ENCODE results near the gene MTRF1. TPM values are rescaled to one million over a fixed set of nuclear protein-coding genes. Genes with fewer than 3 reads are reported as not detected.

Gene MTRF1
- total RNA-seq, 1 donor from 2014 or later = 11.6 TPM

- DNase-seq (ENCODE audit: low read depth) (no peak), FAIRE-seq (no peak)
- Histone ChIP-seq H4K20me1 (ENCODE audit: insufficient read depth, low read length) (no peaks in the 10 kb centered on the region), H3K27me3 (ENCODE audit: insufficient read depth, low read length) (no peaks in the 10 kb centered on the region), H3K4me2 (ENCODE audit: low read length) (no peak overlapping the region), H3K4me1 (ENCODE audit: insufficient read depth, low read length) (no peaks in the 10 kb centered on the region), H3K27ac (ENCODE audit: low read depth, low read length) (no peak overlapping the region), H3K9ac (ENCODE audit: low read length) (no peak overlapping the region), H3K4me3 (ENCODE audit: insufficient read depth, low read depth, low read length) (no peak overlapping the region), H2AFZ (ENCODE audit: low read depth, low read length) (no peak overlapping the region), H3K36me3 (ENCODE audit: insufficient read depth, low read length) (peaks cover 12% of the 10 kb centered on the region), H3K9me3 (ENCODE audit: insufficient read depth, low read depth, low read length) (no peaks in the 10 kb centered on the region), H3K79me2 (ENCODE audit: insufficient read depth, low read length) (no peaks in the 10 kb centered on the region)
- Mint-ChIP-seq H3K4me3 (ENCODE audit: unreplicated experiment) (no peak overlapping the region), H3K4me1 (ENCODE audit: low read depth, unreplicated experiment) (no peaks in the 10 kb centered on the region), H3K36me3 (ENCODE audit: low read depth, unreplicated experiment) (peaks cover 16% of the 10 kb centered on the region), H3K9me3 (ENCODE audit: unreplicated experiment) (no peaks in the 10 kb centered on the region), H3K27ac (ENCODE audit: unreplicated experiment) (no peak overlapping the region), H3K27me3 (ENCODE audit: low read depth, unreplicated experiment) (no peaks in the 10 kb centered on the region)
- no peak for TF ChIP-seq EZH2 (IDR thresholded peaks at IDR 0.05; ENCODE audit: insufficient read depth, low read length)
- TF ChIP-seq CTCF (IDR thresholded peaks at IDR 0.05; ENCODE audit: insufficient read depth, low read depth, low read length) = no peak
Observed at GRCh38 chr13:41250993-41251392, 12.4 kb downstream of the MTRF1 start.

GRCh38 chr13:41246969-41247680, 16.3 kb downstream of the MTRF1 start:
- H3K9me3 ChIP-seq (ENCODE audit: insufficient read depth, low read depth, low read length) = no peaks in the 10 kb centered on the region
- H3K27ac Mint-ChIP-seq (ENCODE audit: unreplicated experiment) = no peak overlapping the region
- no peak overlapping the region for H3K4me3 Mint-ChIP-seq (ENCODE audit: unreplicated experiment)
- no peak overlapping the region for H3K27ac ChIP-seq (ENCODE audit: low read depth, low read length)
- no peaks in the 10 kb centered on the region for H3K27me3 Mint-ChIP-seq (ENCODE audit: low read depth, unreplicated experiment)
- no peaks in the 10 kb centered on the region for H3K79me2 ChIP-seq (ENCODE audit: insufficient read depth, low read length)
- H3K9me3 Mint-ChIP-seq (ENCODE audit: unreplicated experiment) = no peaks in the 10 kb centered on the region
- FAIRE-seq = peak; percentile 62
- peaks cover 10% of the 10 kb centered on the region for H3K36me3 Mint-ChIP-seq (ENCODE audit: low read depth, unreplicated experiment)
- no peak overlapping the region for H3K4me3 ChIP-seq (ENCODE audit: insufficient read depth, low read depth, low read length)
- H3K4me1 ChIP-seq (ENCODE audit: insufficient read depth, low read length) = no peaks in the 10 kb centered on the region
- DNase-seq (ENCODE audit: low read depth) = no peak
- peaks cover 3% of the 10 kb centered on the region for H3K4me1 Mint-ChIP-seq (ENCODE audit: low read depth, unreplicated experiment)
- no peaks in the 10 kb centered on the region for H4K20me1 ChIP-seq (ENCODE audit: insufficient read depth, low read length)
- H2AFZ ChIP-seq (ENCODE audit: low read depth, low read length) = no peak overlapping the region
- H3K4me2 ChIP-seq (ENCODE audit: low read length) = no peak overlapping the region
- no peaks in the 10 kb centered on the region for H3K27me3 ChIP-seq (ENCODE audit: insufficient read depth, low read length)
- H3K9ac ChIP-seq (ENCODE audit: low read length) = no peak overlapping the region
- TF ChIP-seq EZH2 (IDR thresholded peaks at IDR 0.05; ENCODE audit: insufficient read depth, low read length) (no peak), CTCF (IDR thresholded peaks at IDR 0.05; ENCODE audit: insufficient read depth, low read depth, low read length) (no peak)
- H3K36me3 ChIP-seq (ENCODE audit: insufficient read depth, low read length) = peaks cover 5% of the 10 kb centered on the region

- Mint-ChIP-seq H3K27ac (ENCODE audit: unreplicated experiment) (no peak overlapping the region), H3K9me3 (ENCODE audit: unreplicated experiment) (no peaks in the 10 kb centered on the region), H3K27me3 (ENCODE audit: low read depth, unreplicated experiment) (no peaks in the 10 kb centered on the region), H3K4me3 (ENCODE audit: unreplicated experiment) (no peak overlapping the region), H3K36me3 (ENCODE audit: low read depth, unreplicated experiment) (peaks cover 4% of the 10 kb centered on the region), H3K4me1 (ENCODE audit: low read depth, unreplicated experiment) (peaks cover 6% of the 10 kb centered on the region)
- H3K9me3 ChIP-seq (ENCODE audit: insufficient read depth, low read depth, low read length) = no peaks in the 10 kb centered on the region
- H3K4me3 ChIP-seq (ENCODE audit: insufficient read depth, low read depth, low read length) = no peak overlapping the region
- FAIRE-seq (no peak), DNase-seq (ENCODE audit: low read depth) (no peak)
- H4K20me1 ChIP-seq (ENCODE audit: insufficient read depth, low read length) = no peaks in the 10 kb centered on the region
- no peak overlapping the region for H3K9ac ChIP-seq (ENCODE audit: low read length)
- H3K4me1 ChIP-seq (ENCODE audit: insufficient read depth, low read length) = no peaks in the 10 kb centered on the region
- no peaks in the 10 kb centered on the region for H3K36me3 ChIP-seq (ENCODE audit: insufficient read depth, low read length)
- no peak overlapping the region for H3K27ac ChIP-seq (ENCODE audit: low read depth, low read length)
- no peaks in the 10 kb centered on the region for H3K79me2 ChIP-seq (ENCODE audit: insufficient read depth, low read length)
- H2AFZ ChIP-seq (ENCODE audit: low read depth, low read length) = no peak overlapping the region
- TF ChIP-seq EZH2 (IDR thresholded peaks at IDR 0.05; ENCODE audit: insufficient read depth, low read length) (no peak), CTCF (IDR thresholded peaks at IDR 0.05; ENCODE audit: insufficient read depth, low read depth, low read length) (no peak)
- H3K27me3 ChIP-seq (ENCODE audit: insufficient read depth, low read length) = no peaks in the 10 kb centered on the region
- H3K4me2 ChIP-seq (ENCODE audit: low read length) = no peak overlapping the region
Observed at GRCh38 chr13:41244556-41244955, 18.8 kb downstream of the MTRF1 start.
